GM19324 (cell line): Measurements from ENCODE around the gene SMIM14.
"Not testable (repeated sequence)": the region's sequence is repeated elsewhere in the genome, so short reads cannot be mapped to it uniquely, and the experiment has no call there.

ENCODE experiments used
- ATAC-seq: cut with Tn5 transposase; IDR thresholded peaks from one replicate; pipeline ENCODE4 v1.9.1; 2021; ENCODE audit warnings: mild to moderate bottlenecking, moderate library complexity; ENCODE audit not compliant: unreplicated experiment, low FRiP score

Gene SMIM14

DNA sequence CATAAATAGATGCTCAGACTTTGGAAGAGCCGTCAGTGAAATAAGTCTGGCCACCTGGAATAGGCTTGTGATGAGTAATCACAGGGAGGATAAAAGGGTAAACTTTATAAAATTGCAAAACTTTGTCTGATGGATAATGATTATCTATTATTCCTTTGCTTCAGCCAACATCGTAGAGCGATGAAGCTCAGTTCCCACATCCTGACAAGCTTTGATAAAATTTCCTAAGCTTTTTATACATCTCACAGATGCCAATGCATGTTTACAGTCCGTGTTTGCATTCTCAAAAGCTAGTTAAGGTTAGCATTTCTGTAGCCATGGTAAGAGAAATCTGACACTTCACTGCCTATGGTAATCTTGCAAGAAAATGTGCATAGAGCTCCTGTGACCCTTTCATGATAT lies 96.1 kb downstream of the SMIM14 start:
- no peak for ATAC-seq

DNA sequence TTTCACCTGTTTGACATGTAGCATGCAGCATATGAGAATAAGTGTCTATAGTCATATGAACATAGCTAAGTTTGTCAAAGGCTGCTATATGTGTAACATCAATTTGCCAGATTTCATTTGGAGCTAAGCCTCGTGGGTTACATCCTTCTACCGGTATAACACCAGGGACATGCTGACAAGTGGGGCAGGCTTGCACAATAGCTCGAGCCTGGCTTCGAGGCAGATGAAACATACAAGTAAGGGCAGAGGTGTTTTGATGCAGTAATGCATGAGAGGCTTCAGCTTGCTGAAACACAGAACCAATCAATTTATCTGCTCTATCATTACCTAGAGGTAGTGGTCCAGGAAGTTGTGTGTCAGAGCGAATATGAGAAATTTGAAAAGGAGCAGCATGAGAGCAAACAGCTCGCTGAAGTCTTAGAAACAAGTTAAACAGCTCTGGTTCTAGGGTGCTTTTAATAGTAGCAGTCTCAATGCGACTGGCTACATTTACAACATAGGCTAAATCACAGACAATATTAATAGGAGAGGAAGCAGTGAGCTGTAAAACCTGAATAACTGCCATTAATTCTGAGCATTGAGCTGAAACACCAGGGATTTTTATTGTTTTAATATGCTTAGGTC lies 96.6 kb downstream of the SMIM14 start:
- no peak for ATAC-seq

DNA sequence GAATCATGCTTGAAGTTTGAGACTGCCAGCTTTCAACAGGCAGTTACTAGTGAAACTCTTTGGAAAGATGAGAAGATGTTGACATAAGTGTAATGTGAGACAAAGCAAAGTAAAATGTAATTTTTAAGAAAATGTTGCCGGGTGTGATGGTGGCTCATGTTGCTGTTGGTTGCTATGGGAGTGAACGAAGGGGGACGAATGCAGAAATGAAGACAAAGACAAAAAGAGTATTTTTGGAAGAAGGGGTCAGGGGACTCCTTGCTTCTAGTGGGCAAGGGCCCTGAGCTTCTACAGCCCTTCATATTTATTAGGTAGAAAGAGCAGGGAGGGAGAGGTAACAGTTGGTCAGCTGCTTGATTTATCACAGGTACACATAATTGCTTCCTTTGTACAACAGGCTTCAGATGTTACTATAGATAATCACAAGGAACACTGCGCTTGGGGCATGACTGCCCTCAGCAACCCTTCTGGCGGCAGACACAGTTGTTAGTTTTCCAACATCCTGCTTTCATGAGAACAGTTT lies 99.5 kb downstream of the SMIM14 start:
- no peak for ATAC-seq

DNA sequence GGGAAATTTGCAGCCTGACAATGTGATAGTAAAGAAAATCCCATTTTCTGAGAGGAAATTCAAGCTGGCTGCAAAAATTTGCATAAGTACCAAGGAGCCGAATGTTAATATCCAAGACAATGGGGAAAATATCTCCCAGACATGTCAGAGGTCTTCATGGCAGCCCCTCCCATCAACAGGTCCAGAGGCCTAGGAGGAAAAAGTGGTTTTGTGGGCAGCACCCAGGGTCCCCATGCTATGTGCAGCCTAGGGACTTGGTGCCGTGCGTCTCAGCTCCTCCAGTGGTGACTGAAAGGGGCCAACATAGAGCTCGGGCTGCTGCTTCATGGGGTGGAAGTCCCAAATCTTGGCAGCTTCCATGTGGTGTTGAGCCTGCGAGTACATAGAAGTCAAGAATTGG lies 105.1 kb downstream of the SMIM14 start:
- no peak for ATAC-seq

DNA sequence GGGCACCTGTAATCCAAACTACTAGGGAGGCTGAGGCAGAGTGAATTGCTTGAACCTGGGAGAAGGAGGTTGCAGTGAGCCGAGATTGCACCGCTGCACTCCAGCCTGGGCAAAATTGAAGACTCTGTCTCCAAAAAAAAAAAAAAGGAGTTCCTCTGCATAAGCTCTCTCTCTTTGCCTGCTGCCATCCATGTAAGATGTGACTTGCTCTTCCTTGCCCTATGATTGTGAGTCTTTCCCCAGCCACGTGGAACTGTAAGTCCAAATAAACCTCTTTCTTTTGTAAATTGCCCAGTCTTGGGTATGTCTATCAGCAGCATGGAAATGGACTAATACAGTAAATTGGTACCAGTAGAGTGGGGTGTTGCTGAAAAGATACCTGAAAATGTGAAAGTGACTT lies 106.4 kb downstream of the SMIM14 start:
- not testable (repeated sequence) for ATAC-seq

DNA sequence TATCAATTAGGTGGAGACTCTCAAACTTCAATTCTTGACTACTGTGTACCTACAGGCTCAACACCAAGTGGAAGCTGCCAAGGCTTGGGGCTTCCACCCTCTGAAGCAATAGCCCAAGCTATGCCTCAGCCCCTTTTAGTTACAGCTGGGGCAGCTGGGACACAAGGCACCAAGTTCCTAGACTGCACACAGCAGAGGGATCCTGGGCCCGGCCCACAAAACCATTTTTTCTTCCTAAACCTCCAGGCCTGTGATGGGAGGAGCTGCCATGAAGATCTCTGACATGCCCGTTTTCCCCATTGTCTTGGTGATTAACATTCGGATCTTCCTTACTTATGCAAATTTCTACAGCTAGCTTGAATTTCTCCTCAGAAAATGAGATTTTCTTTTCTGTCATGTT lies 108.0 kb downstream of the SMIM14 start:
- no peak for ATAC-seq

DNA sequence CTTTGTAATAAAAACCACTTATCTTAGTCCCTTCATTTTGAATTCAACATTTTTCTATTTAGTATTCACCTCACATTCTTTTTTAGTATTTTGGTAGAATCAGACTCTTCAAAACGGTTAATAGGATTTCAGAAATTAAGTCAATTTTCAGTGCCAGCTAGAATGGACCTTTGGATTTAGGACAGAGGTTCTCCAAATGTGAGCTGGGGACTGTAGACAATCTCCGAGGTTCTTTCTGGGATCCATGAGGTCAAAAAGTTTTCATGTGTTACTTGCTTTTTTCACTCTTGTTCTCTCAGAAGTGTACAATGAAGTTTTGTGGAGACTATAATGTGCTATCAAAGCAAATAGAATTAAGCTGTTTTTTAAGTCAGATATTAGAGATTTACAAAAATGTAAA lies 109.1 kb downstream of the SMIM14 start:
- ATAC-seq = no peak

DNA sequence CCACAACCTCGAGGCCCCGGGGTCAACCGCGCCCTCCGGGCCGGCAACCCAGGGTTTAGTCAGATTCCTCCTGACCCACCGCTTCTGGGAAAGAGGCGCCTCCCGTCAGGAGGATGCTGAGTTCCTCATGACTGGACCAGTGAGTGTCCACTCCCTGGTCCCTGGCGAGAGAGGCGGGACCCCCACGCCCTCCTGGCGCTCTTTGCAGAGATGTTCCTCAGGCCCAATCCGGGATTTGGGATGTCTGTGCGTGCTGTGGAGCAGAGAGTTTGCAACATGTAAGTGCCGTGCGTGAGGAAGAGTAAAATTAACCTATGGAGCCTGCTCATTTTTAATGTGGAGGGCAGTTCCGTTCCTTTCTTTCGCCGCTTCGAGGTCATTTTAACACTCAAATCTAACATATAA lies 110.6 kb downstream of the SMIM14 start:
- no peak for ATAC-seq

DNA sequence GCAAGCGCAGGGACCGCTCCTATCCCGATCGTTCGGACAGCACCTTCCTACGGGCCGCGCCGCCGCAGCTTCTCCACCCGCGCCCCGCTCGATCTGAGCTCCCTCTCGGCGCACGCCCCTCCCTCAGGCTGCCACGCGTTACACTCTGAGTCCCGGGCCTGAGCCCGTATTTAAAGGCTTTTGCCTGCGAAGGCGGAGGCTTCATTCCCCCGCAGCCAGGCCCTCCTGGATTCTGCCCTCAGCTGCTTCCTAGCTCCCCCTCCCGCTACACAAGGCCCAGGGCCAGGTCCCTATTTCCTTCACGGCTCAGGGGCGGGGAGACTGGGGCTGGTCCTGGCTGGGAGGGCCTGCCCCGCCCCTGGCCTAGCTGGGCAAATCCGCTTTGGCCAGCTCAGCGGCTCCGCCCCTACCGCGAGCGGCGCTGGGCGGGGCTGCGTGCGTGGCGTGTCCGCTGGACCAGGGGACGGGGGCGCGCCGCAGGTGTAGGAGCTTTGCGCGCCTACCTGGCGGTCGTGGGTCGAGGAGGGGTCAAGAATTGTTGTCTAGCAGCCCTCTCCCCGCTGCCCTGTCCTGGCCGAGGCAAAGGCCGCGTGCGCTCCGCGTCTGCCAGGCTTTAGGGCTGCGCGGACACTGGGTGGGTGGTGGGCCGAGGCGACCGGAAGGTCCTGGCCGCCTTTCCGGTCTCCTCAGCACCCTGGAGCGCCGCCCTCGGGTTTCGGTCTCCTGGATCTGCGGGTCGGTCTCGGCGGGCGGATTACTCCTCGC lies 111.2 kb downstream of the SMIM14 start, which contains the start of gene UGDH:
Gene UGDH, minus strand, starts transcription at position 144 of the 765 bp plus-strand sequence. CDS start 5,927 bp downstream, outside the sequence.
- peak; percentile 97 for ATAC-seq

DNA sequence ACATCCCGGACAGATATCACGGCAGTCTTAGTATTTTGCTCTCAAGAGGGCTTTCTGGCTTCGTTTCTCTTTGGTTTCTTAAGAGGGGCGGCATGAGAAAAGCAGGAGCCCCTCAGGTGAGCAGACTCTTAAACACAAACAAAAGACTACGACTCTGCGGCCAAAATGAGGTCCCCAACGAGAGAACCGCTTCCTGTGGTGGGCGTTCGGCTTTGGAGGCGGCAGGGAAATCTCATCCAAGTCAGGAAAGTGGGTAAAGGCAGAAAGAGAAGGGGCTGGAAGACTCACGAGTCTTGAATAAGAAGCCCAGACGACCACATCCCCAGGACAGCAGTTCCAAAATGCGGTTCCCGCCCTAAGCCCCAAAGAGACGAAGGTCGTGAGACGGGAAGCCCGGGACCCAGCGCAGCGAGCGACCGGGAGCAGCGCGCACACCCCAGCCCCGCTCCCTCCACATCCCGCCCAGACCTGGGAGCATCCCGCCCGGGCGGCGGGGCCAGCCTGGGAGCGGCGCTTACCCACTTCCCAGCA lies 111.8 kb downstream of the SMIM14 start:
- ATAC-seq = no peak

DNA sequence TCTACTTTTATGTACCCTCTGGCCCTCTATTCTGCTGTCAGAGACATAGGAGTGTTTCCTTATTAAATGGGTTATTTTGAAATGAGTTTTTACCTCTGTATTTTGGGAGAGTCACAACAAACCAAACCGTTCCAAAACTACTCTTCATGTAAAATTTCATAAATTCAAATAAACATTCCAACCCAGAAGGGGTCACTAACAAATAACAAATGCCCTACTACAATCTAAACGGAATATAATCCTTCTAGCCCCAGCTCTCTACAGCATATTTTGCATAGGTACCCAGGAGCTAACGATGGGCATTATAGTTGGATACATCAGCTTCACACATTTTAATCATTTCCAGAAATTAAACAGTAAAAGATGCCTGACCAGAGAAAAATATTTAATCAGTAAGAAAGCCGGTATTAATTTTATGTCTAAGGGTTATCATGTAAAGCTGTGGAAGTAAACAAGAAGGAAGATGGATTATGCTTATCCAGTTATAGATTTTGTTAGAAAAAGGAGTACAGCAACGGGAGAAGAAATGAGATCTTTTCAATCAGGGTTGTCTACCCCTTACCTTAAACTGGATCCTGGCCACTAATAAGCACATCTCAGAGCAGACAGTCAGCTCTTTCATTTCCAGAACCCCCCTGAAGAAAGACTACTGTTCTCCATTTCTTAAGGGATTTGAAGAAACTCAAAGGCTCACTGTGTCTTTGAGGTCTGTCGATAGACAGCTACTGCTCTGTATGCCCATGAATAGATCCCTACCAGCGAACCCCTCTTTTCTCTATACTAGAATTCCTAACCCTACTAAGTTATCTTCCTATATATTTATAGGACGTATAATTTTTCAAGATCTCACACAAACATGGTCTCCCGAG lies 112.6 kb downstream of the SMIM14 start:
- ATAC-seq = no peak

DNA sequence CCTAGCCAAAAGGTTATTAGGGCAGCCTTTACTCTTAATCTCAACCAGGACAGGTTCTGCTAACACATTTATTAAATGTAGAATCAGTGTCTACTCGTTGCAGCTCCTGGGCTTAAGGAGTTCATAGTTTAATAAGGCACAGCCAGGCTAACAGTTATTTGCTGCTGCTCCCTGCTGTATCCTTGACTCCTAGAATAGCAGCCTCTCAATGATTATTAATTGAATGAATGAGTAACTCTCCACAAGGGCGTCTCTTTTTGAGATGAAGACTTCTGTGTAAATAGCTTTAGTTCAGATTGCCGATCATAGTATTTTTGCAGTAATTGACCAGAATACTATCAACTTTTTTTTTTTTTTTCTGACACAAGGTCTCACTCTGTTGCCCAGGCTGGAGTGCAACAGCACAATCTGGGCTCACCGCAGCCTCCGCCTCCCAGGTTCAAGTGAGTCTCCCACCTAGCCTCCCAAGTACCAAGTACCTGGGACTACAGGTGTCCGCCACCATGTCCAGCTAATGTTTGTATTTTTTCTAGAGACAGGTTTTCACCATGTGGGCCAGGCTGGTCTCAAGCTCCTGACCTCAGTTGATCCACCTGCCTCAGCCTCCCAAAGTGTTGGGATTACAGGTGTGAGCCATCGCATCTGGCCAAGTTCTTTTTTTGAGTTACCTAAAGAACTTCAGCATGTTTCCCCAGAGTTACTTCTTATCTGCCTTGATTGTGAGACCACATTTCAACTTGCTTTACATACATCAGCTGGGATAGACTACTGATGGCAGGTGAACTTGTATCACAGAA lies 114.3 kb downstream of the SMIM14 start:
- ATAC-seq = no peak

DNA sequence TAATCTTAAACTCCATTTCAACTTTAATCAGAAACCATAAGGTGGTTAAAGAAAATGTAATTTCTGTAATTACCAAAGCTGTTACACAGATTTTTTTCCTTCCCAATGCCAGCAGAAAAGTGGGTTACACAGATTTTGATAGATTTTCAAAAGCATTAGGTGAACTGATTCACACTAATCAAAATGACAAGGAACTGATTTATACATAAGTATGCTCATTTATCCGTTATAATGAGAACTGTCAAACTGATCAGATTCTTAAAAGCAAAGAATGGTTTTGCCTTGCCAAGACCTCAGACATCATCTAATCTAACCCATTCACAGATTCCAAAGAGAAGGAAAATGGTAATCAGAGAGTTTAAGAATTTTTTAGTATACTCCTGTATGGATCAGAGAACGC lies 116.6 kb downstream of the SMIM14 start:
- no peak for ATAC-seq

DNA sequence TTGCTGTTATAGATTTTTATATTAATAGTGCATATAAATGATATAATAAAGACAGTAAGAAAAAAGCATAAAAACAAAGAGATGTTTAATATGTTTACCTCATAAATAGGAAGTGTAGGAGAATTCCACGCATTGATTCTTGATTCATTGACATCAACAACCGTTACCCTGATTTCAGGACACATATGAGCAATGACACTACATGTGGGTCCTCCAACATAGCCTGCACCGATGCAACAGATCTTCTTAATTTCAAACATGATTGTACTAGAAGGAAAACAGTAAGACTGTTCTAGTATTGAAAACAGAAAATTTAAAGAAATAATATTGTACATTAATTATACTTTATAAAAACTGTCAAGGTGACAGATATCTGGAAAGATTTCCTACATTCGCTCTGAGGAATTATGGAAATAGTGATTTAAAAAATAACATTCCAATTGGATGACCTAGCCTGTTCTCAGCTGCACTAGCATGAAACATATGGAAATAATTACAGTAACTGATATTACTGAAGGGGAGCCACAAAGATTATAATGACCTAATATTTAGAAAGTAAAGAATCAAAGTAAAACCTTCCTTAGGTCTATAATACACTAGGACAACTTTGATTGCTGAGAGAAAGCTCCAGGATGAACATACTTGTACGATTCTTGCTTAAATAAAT lies 117.3 kb downstream of the SMIM14 start:
- ATAC-seq = no peak

DNA sequence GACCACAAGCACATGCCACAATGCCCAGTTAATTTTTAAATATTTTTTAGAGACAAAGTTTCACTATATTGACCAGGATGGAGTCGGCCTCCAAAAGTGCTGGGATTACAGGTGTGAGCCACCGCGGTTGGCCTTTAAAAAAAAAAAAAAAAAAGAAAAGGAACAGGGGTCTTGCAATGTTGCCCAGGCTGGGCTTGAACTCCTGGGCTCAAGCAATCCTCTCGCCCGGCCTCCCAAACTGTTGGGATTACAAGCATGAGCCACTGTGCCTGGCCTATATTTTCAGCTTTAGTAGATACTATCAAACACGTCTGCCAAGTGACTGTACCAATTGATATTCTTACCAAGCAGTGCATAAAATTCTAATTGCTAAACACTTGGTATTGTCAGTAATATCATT lies 120.2 kb downstream of the SMIM14 start:
- no peak for ATAC-seq

DNA sequence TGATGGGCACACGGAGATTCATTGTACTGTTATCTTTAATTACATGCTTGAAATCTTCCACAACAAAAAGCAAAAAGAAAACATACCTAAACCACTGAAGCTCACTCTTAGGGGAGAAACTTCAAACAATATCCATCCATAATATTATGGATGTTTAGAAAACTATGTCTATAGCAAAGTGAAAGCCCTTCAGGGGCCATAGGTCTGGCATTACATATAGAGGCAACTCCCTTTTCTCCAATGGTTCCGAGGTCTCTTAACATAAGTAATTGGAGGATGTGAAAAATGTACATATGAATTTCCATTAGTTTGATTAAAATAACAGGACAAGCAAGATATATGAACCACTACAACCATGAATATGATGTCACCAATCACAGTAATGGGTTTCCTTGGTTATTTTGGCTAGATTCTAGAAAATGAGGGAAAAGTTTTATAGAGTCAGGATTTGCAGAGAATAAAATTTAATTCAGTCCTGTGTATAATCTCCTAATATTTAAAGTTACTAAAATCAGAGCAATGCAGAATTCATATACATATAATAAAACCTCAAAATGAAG lies 122.2 kb downstream of the SMIM14 start:
- ATAC-seq = no peak

DNA sequence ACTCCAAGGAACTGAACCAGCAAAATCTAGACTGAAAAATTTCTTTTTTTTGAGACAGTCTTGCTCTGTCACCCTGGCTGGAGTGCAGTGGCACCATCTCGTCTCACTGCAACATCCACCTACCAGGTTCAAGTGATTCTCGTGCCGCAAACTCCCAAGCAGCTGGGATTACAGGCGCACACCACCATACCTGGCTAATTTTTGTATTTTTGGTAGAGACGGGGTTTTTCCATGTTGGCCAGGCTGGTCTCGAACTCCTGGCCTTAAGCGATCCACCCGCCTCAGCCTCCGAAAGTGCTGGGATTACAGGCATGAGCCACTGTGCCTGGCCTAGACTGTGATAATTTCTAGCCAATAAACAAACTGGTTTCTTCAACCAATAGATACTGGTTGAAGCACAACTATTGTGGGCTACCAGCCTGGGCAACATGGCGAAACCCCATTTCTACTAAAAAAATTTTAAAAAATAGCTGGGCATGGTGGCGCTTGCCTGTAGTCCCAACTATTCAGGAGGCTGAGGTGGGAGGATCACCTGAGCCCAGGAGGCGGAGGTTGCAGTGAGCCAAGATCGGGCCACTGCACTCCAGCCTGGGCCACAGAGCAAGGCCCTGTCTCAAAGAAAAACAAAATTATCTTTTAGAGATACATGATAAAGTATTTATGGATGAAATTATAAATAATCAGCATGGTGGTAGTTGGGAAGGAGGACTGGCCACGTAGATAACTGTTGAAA lies 122.8 kb downstream of the SMIM14 start:
- not testable (repeated sequence) for ATAC-seq

DNA sequence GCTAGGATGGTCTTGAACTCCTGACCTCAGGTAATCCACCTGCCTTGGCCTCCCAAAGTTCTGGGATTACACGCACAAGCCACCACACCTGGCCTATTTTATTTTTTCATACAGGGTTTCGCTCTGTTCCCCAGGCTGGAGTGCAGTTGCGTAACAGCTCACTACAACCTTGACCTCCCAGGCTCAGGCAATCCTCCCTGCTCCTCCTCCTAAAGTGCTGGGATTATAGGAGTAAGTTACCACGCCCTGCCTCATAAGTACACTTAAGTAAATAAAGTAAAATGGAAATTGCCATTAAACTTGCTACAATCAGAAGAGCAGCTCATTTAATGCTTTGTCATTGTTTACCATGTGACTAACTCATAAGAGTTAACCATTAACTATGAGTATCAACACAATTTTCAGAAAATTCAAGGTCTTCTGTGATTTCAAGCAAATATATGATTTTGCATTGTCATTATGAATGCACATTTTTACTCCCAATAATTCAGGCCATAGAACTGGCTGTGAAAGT lies 123.7 kb downstream of the SMIM14 start:
- no peak for ATAC-seq
